HG03060 (cell line): Measurements from ENCODE around the gene RNF220.

Experiments
- ATAC-seq: cut with Tn5 transposase; IDR thresholded peaks from one replicate; pipeline ENCODE4 v1.9.1; 2021; ENCODE audit warnings: low read depth, moderate number of reproducible peaks; ENCODE audit not compliant: unreplicated experiment

RNF220 gene

DNA sequence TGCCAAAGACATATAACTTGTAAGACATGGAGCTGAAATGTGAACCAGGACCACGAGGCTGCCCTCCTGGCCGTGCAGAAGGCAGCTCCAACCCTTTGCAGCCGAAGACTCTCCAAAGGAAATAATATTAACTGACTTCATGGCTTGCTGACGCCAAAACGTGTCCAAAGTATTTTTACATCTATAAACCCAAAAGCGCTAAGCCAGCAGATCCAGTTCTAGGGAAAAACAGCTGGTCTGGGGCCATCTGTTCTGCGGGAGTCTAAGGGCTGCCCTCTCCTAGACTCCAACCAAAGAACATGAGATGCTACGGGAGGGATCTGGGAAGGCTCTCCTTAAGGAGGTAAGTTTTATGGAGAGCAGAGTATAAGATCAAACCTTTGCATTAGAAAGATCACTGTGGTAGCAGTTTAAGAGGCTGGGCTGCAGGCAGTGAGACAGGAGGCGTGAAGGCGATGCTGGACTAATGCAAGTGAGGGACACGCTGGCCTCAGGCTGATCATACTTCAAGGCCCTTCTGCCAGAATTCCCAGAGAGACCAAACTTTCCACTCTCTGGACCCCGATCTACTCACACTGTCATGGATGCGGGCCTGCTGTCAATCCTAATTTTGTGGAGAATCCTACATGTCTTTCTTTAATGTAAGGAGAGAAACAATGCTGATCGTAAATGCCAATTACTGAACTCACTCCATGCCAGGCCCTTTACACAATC is 268.1 kb downstream of the RNF220 start:
- ATAC-seq = no peak

DNA sequence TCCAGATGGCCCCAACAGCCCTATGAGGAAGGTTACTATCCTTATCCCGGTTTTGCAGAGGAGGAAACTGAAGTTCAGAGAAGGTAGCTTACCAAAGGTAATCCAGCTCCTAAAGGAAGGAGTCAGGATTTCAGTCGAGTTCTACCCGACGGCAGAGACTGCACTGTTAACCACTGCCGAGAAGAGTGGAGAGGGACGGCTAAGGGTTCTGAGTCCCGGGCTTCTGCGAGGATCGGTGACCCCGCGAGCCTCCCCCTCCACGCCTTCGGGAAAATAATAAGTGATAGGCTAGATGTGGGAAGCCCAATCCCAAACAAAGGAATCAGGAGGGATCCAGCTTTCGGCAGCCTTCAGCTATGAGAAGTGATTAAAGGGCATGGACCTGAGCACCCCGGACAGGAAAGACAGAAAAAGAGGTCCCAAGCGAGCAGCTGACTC is 268.6 kb downstream of the RNF220 start:
- no peak for ATAC-seq

DNA sequence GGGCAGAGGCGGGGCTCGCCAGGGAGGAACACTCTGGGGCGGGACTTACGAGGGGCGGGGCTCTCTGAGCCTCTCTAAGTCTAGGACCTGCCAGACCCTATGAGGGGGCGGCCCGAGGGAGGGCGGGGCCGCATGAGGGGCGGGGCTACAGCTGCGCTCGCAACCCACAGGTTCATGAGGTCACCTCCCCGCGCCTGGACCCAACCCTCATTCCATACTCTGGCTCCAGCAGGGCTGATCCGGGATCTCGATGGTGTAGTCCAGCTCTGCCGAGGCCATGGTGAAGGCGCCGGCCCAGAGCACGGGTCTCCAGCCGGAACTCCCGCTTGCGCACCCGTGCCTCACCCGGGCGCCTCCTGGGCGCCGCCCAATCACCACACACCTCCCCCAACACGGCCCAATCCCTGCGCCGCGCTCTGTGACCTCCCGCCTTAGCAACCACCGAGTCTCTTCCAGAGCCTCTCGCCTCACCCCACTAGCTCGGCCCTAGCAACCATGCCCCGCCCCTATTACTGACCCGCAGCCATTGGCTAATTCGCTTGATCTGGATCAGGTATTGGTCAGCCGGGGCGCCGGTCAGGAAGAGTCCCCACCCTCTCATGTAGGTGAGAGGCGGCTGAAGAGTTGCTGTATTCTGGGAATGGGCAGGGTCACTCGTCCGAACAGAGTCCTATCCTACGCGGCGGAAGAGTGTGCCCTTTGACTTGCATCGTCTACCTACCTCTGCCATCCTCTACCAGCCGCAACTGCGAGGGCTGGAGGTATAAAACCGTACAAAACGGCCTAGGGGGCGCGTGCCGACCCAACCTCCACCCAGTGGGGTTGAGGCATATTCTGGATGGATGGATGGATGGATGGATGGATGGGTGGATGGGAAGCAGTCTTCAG is 269.3 kb downstream of the RNF220 start, which contains the start of the genes ARMH1 and TMEM53:
Gene ARMH1 (plus strand): TSS at position 602 of the 888 bp plus-strand sequence. CDS start 14,984 bp downstream, outside the sequence.
Gene TMEM53 (minus strand): TSS at position 369 of the 888 bp plus-strand sequence. CDS start 90 bp downstream, at position 279.
- ATAC-seq = peak; percentile 76

DNA sequence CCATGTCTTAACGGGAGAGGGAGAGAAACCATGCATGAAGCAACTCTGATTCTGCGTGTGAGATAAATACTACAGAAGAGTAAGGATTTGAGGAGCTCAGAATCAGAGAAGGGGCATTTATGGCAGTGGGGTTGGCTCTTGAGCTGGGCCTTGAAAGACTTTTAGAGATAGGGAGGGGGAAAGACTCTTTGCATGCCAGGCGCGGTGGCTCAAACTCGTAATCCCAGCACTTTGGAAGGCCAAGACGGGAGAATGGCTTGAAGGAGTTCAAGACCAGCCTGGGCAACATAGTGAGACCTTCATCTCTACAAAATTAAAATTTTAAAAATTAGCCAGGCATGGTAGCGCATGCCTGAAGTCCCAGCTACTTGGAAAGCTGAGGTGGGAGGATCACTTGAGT is 270.1 kb downstream of the RNF220 start:
- ATAC-seq = no peak

DNA sequence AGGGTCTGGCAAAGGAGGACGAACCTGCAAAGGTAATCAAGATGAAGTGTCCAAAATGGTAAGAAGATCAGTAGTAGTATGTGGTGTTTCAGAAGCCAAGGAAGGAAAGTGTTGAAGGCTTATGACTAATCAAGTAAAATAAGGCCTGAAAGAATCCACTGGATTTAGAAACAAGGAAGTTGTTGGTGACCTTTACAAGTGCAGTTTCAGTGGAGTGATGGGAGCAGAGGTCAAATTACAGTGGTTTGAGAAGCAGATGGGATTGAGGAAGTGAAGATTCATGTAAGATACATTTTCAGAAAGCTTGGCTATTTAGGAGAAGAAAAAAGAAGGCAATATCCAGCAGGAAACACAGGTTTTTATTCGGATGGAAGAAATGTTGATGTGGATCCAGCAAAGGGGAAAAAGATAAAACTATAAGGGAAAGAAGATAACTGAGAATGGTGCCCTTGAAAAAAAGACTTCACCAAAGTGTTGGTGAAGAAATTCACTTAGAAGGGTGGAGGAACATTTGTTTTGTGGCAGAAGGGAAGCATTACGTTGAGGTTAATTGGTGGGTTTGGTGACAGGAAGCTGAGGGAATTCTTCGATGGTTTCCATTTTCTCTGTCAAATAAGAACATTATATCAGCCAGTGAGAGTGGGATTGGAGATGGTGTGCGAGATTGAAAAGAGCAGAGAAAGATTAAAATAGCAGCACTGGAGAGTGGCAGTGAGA is 271.6 kb downstream of the RNF220 start:
- no peak for ATAC-seq

DNA sequence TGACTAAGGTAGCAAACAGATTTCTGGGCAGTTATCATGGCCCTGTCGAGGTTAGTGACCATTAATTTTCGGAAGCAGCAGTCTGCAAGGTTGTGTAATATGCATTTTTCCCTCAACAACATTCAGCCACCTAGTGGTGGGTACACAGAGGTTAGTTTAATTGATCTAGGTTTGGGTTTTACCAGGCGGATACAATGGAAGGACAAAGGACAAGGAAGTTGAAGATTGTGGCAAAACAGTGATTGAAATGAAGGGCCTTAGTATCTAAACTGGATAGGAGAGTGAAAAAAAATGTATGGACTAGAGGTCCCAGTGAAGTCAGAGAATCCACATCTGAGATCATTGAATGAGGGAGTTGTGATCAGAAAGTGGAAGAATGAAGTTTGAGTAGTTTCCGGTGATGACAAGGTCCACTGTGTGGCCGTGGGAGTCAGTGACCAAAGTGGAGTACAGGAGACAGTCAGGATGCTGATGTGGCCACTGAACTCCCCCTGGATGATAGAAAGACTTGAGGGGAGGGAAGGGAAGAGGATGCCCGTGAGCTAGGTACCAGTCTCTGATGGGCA is 272.2 kb downstream of the RNF220 start:
- no peak for ATAC-seq

DNA sequence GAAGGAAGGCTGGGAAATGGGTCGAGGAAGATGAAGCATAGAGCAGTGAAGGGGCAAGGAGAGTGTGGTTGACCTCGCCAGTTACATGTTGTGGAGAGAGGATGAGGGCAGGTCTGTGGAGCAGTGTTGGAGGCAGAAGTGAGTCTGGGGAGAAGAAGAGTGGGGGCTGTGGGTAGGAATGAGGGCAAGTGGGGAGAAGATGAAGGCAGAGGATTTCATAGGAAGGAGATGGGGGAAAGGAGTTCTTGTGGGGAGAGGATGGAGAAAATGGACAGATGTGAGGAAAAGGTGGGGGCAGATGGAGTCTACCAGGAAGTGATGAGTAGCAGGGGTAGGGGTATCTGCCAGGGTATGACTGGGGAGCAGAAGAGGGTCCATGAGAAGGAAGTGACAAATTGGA is 273.1 kb downstream of the RNF220 start:
- no peak for ATAC-seq

DNA sequence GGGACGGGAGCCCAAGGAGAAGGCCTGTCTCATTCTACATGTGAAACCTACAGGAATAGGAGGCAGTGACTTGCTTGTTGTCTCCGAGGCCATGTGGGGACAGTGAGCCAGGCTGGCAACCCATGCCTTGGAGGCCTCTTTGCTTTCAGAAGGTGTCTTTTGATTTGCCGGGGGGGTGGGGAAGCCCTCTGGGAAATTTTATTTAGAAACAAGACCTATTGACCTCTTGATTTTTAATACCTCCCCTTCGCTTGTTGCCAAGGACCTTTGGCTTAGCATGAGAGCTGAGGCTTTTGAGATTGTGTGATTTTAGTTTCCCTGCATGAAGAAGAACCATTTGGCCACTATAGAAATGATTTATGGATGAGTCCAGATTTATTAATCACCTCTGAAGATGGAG is 273.6 kb downstream of the RNF220 start:
- no peak for ATAC-seq

DNA sequence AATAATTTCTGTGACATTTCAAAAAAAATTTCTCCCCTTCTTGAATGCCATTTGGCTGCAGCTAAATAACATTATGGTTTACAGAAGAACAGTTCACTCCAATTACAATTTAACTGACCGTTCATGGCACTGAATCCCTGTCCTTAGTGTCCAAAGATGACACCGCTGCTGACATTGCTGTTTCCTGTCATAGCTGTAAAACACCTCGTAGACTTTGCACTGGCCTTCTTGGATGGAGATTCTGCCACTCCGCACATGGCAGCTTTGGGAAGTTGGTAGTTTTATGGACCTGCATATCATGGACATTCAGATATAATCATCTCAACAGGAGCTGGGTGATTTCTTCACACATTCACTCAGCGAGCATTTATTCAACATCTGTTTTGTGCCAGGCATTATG is 274.4 kb downstream of the RNF220 start:
- no peak for ATAC-seq

DNA sequence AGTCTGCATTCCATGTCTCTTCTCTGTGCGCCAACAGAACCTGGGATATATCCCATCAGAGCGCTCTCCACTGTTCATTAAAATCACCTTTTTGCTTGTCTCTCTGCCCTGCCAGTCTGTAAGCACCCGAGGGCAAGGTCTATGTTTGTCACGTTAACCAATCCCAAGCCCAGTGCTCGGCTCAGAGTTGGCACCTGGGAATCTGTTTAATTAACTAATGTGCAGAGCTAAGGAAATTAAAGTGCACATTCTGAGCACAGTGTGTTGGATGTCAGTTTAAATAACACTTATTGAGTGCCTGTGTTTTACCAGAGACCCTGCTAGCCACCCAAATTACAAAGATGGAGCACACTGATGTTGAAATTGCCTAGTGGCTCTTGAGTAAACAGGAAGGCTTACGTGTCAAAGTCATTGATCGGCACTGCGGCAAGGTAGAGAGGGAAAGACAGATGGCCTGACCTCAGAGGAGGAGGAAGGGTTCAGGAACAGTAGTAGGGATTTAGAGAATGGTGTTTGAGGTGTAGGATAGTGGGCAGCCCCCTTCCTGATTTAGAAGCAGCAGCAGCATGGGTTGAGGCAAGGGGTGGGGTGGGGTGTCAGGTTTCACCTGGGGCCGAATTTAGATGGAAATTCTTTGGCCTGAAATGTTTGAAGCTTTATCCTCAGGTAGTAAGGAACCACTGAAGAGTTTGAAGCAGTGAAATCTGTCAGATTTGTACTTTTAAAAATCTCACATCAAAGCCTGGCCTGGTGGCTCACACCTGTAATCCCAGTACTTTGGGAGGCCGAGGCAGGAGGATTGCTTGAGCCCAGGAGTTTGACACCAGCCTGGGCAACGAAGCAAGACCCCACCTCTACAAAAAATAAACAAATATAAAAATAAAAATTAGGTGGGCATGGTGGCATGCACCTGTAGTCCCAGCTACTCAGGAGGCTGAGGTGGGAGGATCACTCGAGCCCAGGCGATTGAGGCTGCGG is 277.1 kb downstream of the RNF220 start:
- no peak for ATAC-seq

DNA sequence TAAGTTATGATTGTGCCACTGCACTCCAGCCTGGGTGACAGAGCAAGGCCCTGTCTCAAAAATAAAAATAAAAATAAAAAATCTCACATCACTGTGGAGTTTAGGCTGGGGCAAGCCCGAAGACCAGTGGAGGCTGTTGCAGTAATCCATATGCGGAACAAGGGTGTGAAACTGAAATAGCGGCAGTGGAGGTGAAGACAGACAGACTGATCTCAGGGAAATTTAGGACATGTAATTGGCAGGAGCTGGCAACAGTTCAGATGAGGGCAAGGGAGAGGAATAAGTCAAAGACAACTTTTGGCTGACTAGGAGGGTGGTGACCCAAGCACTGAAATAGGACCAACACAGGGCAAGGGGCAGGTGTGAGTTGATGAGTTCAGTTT is 277.8 kb downstream of the RNF220 start:
- ATAC-seq = no peak

DNA sequence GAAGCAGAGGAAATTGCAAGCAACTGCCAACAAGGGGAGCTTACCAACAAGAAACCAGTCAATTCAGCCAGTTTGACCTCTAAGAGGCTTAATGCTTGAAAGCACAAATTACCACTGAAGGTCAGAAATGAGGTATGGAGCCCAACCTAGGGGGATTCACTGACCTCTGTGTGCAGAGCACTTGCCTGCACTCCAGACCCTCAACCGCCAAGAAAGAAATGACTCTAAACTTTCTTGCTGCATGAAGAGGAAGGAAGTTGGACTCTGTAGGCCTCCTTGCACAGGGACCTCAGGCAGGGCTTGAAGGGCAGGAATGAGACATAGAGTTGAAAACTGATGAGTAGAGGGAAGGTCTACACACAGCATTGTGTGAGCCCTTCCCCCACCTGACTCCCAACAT is 279.5 kb downstream of the RNF220 start:
- ATAC-seq = no peak

DNA sequence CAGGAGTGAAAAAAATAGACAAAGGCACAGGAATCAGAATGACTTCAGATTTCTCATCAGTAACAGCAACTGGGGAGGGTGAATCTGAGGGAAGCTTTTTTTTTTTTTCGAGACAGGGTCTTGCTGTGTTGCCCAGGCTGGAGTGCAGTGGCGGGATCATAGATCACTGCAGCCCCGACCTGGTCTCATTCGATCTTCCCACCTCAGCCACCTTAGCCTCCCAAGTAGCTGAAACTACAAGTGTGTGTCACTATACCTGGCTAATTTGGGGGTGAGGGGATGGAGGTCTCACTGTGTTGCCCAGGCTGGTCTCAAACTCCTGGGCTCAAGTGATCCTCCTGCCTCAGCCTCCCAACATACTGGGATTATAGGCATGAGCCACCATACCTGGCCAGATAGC is 280.2 kb downstream of the RNF220 start:
- ATAC-seq = no peak

DNA sequence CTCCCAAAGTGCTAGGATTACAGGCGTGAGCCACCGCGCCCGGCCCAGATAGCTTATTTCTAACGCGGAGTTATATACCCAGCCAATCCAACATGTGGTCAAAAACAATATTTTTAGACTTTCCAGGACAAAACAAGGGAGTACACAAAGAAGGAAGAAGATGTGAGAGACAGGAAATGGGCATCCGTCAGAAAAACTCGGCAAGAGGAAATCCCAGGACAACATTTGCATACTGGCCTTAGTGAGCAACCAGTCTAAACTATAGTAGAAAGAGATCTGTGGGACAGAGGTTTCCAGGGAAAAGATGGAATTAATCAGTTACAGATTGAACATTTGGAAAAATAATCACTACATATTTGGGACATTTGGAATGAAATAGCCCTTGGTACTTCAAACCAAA is 280.8 kb downstream of the RNF220 start:
- no peak for ATAC-seq

DNA sequence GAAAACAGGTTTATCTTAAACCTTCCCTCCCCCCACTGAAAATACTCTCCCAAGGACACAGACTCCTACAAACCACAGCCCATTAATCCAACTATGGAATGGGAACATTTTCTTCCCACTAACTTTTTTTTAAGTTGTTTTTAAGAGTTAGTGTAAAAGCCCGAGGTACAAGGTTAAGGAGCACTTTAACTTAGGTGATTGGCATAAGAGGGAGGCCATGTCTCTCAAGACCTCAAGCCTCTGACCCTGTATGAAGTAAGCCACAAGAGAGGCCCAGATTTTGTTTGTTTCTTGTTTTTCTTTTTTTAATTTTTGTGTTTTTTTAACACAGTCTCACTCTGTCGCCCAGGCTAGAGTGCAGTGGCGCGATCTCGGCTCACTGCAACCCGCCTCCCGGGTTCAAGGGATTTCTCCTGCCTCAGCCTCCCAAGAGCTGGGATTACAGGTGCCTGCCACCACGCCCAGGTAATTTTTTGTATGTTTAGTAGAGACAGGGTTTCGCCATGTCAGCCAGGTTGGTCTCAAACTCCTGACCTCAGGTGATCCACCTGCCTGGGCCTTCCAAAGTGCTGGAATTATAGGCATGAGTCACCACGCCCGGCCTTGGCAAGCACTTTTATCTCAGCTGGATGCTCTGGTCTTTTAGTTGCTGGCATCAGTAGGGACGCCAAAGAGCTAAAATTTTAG is 283.8 kb downstream of the RNF220 start:
- ATAC-seq = no peak

DNA sequence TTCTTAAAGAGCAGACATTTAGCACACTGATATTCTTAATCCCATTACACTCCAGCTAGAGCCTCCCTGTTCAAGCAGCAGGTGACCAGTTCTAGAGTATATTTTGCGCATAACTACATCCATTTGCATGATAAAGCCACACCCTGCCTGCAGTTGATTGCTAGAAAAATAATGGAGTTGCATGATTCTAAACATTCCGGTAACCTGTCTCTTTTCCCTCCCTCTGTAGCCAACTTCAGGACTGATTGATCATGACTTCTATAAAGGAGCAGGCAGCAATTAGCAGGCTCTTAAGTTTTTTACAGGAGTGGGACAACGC is 284.4 kb downstream of the RNF220 start:
- ATAC-seq = no peak

DNA sequence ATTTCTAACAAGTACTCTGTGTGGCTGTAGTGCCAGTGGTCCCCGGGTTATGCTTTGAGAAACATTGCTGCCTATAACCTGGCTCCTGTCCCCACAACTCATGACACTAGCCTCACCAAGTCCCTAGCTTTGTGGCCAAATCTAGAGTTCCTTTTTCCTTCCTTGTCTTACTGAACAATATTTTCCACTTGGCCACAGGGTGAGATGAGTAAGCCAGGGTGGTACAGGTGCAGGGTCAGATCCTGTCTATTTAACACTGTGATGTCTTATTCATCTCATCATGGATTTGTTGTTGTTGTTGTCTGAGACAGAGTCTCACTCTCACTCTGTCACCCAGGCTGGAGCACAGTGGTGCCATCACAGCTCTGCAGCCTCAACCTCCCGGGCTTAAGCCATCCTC is 288.1 kb downstream of the RNF220 start:
- no peak for ATAC-seq

DNA sequence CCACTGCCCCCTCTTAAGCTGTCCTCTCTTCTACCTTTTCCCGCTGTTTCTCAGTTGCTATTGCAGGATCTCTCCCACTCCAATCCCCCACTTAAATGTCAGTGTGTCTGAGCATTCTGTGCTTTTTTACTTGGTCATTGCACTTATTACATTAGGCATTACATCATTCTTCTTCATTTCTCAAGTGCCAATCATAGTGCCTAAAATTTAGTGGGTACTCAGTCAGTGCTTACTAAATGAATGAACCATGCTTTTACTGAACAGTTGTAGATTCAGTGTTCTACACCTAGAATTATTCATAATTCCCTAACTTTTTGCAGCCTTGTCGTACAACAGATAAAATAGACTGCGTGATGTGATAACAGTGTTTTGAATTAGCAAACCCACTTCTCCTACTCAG is 288.8 kb downstream of the RNF220 start:
- no peak for ATAC-seq

DNA sequence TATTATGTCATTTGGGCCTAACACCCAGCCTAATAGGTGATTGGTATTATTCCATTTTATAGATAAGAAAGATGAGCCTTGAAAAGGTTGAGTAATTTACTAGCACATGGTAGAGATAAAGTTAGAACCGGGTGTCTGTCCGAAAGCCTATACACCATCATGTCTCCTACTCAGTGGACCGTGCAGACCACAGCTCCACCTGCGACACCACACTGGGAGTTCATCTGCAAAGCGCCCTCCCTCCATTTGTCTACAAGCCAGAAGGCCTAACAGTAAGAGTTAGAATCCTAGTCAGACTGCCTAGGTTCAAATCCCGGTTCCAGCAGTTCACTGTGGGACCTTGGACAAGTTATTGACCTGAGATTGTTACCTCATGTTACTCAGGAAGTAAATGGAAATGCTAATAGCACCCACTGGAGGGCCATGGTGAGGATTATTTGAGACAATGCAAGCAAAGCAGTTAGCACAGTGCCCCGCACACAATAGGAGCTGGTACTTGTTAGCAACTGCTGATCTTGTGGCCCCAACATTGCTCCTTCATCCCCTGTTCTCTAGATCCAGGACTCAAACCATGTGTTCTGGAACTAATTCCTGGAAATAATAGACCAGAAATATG is 289.9 kb downstream of the RNF220 start:
- no peak for ATAC-seq
